Cardiac fibroblast (primary cell): ENCODE measurements around the gene TTC28.
A peak's percentile ranks its signal among the peaks of the same experiment; 100 is the strongest.
"Not testable (repeated sequence)": the region's sequence is repeated elsewhere in the genome, so short reads cannot be mapped to it uniquely, and the experiment has no call there.

Source experiments
- DNase-seq, 2 donors: peaks; one replicate each; pipeline versions ENCODE4 v3.0.0 to v3.0.0-alpha.2; 2010; ENCODE audit warnings: low read depth in 2 of 2
- H3K4me3 ChIP-seq, 2 donors: replicated peaks in 1 of 2; 1 replicate in 1 of 2; 2 replicates in 1 of 2; pipeline ENCODE4 v1.5.1; 2011; ENCODE audit warnings: low read depth in 2 of 2, low read length in 2 of 2, mild to moderate bottlenecking in 2 of 2, moderate library complexity in 1 of 2
- TF ChIP-seq, protein P1 (sequence below): IDR thresholded peaks from one replicate; pipeline ENCODE4 v1.5.1; 2011; ENCODE audit warnings: low read depth, mild to moderate bottlenecking, low read length, inconsistent platforms

TTC28 gene

DNA sequence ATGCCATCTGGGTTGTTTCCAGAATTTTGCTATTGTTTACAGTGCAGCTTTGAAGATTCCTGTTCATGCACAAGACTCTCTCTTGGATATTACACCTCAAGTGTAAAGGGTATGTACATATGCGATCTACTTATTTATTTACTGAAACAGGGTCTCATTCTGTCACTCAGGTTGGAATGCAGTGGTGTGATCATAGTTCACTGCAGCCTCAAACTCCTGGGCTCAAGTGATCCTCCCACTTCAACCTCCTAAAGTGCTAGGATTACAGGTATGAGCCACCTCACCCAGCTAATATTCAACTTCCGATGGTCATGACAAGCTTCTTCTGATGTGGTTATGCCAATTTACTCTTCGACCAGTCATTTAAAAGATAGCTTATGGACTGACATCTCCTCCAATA lies 602.5 kb downstream of the TTC28 start:
- DNase-seq, result no peak
- H3K4me3 ChIP-seq, result no peak overlapping the region
- TF ChIP-seq, protein P1, sequence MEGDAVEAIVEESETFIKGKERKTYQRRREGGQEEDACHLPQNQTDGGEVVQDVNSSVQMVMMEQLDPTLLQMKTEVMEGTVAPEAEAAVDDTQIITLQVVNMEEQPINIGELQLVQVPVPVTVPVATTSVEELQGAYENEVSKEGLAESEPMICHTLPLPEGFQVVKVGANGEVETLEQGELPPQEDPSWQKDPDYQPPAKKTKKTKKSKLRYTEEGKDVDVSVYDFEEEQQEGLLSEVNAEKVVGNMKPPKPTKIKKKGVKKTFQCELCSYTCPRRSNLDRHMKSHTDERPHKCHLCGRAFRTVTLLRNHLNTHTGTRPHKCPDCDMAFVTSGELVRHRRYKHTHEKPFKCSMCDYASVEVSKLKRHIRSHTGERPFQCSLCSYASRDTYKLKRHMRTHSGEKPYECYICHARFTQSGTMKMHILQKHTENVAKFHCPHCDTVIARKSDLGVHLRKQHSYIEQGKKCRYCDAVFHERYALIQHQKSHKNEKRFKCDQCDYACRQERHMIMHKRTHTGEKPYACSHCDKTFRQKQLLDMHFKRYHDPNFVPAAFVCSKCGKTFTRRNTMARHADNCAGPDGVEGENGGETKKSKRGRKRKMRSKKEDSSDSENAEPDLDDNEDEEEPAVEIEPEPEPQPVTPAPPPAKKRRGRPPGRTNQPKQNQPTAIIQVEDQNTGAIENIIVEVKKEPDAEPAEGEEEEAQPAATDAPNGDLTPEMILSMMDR, result no peak

DNA sequence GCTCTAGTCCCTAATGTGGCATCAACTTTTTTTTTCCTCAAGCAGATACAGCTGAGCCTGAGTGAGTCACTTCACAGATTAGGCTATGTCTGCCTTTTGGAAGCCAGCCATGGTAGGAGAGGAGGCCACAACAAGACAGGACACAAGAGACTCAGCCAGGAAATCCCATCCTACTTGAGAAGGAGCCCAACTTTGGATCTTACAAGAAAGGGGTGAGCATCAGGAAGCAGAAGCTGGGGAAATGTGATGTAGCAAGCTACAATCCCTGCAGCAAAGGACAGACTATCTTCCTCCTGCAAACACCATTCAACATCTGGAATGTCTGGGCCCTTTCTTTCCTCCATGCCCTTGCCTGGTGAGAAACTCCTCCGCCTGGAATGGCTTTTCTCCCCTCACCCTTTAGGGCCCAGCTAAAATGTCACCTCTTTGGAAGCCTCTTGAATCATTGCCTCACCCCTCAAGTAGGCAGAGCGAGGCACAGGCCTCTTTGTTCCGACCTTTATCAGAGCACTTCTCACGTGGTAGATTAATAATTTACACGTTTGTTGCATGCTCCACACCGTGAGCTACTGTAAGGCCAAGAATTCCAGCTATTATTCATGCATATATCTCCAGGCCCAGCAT lies 604.2 kb downstream of the TTC28 start:
- DNase-seq, result peak; percentile 81 to 86
- no peak overlapping the region for H3K4me3 ChIP-seq
- TF ChIP-seq, protein P1, result no peak

DNA sequence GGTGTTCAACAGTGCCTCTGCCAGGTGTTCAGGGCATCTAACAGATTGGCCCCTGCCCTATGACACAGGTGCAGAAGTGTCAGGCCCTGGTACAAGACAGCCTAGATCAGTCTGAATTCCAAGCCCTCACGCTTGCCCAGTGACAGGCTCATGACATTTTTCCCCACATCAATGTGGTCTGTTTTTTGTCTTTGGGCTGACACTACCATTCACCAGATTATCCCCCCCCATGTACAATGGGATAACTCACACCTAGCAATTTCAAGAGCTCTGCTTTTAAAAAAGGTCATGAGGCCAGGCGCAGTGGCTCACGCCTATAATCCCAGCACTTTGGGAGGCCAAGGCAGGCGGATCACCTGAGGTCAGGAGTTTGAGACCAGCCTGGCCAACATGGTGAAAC lies 605.1 kb downstream of the TTC28 start:
- TF ChIP-seq, protein P1, result no peak
- H3K4me3 ChIP-seq, result no peak overlapping the region
- DNase-seq, result no peak

GRCh38 chr22:28072066-28072465 lies 607.6 kb downstream of the TTC28 start:
- DNase-seq, result peak in 1 of 2 donors; percentile 26

DNA sequence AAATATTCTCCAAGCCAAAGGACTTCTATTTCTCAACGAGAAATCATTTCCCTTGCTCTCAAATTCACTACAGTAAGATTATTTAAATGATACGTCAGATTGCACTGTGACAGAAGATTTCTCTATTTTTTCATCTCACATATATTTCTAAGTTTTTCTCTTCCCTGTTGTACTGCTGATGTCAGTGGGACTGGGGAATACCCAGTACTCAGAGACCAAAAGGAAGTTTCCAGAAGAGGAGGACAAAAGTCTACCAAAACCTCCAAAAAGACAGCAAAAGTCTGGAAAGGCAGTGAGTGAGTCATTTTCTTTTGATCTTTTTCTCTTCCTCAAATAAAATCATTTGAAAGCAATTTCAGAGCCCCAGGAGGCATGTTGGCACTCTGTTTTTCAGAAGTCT lies 610.8 kb downstream of the TTC28 start:
- H3K4me3 ChIP-seq, result no peak overlapping the region
- TF ChIP-seq, protein P1, result no peak
- no peak for DNase-seq

More at GRCh38 chr22:28072066-28072465, 607.6 kb downstream of the TTC28 start:
- no peak overlapping the region for H3K4me3 ChIP-seq
- TF ChIP-seq, protein P1, result no peak

DNA sequence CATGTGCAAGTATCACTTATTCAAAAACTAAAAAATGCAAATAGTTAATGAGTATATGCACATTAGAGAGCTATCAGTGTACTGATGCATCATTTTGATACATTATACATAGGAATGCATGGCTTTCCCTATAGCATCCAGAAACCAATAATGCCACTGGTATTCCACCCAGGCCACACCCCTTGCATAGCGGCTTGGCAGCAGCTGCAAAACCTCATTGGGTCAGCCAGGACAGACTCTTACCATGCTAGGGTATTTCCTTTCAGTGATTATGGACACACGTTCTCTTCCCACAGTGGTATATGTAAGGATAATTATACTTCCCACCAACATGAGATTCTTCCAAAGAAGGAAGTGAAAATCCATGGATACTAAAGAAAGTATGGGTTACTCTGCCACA lies 614.7 kb downstream of the TTC28 start:
- H3K4me3 ChIP-seq, result no peak overlapping the region
- TF ChIP-seq, protein P1, result no peak
- DNase-seq, result peak in 1 of 2 donors; percentile 29

DNA sequence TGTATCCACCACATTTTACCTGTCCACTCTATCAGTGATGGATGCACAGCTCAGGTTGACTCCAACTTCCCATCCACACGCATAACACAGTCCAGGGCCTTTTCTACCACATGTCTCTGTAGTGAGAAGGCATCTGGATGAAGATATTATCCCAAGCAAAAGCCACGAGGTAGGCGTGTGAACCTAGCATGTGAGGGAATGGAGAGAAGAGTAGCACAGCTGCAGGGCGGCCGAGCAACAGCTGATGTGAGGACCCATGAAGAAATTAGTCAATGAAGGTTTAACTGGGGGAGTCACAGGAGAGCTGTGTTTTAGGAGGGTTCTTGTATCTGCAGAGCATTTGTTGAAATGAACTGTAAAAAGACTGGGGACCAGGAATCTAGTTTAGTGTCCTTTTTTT lies 616.0 kb downstream of the TTC28 start:
- H3K4me3 ChIP-seq, result no peak overlapping the region
- no peak for DNase-seq
- TF ChIP-seq, protein P1, result no peak

DNA sequence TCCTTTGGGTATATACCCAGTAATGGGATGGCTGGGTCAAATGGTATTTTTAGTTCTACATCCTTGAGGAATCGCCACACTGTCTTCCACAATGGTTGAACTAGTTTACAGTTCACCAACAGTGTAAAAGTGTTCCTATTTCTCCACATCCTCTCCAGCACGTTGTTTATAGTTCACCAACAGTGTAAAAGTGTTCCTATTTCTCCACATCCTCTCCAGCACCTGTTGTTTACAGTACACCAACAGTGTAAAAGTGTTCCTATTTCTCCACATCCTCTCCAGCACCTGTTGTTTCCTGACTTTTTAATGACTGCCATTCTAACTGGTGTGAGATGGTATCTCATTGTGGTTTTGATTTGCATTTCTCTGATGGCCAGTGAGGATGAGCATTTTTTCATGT lies 619.0 kb downstream of the TTC28 start:
- not testable (repeated sequence) for H3K4me3 ChIP-seq, DNase-seq
